ENCODE data around the gene WNT11. TPM values are rescaled to one million over a fixed set of nuclear protein-coding genes. Genes with fewer than 3 reads are reported as not detected.

WNT11 gene
- 0.30 and 0.37 TPM in 2 replicates for total RNA-seq

DNA sequence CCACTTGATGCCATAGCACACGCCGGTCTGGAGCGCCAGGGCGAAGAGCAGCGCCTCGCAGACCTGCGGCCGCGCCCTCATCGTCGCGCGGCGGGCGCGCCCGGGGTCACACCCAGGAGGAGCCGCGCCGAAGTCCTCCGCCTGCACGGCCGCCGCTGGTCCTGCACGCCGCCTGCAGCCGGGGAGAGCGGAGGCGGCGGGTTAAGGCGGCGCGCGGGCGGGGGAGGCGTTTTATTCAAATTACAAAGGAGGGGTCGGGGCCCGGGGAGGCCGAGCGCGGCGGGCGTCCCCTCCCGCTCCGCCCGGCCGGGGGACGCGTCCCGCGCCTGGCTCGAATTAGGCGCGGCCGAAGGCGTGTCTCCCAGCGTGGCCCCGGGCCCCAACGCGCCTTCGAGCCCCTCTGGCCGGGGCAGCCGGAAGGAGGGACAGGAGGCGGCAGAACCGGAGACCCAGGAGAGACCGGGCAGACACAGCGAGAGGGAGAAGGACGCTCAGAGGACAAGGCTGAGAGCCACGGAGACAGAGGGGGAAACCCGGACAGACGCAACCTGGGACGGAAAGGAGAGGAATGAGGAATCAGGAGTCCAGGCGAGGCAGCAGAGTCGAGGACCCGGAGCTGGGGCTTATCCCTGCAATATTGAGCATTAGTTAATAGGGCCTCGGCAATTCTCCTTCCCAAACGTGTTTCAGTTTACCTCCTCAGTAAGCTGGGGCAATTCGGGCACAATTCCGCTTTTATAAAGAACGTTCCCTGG is at the start of gene WNT11:
Gene WNT11, minus strand, starts transcription at position 176 of the 755 bp plus-strand sequence. Its CDS starts 95 bp downstream, at position 81.

Other genes starting within 250 kb of the WNT11 start
- 42.5 and 61.8 TPM in 2 replicates for gene THAP12, start 174.6 kb upstream of the WNT11 start, total RNA-seq
- 1.8 TPM in 2 replicates for gene GVQW3, start 174.8 kb upstream of the WNT11 start, total RNA-seq
- 11.0 and 14.1 TPM in 2 replicates for gene EMSY, start 238.5 kb upstream of the WNT11 start, total RNA-seq

All from smooth muscle cell of the umbilical artery (primary cell).